Prostate gland (tissue), 2 donors: ENCODE results near the gene COL1A1.

Source experiments
- CTCF ChIP-seq, 4 experiments: fragments of 200-600 bp in 2 of 4; fragments of 450-650 bp in 2 of 4; sonication (generic) in 2 of 4; IDR thresholded peaks; 1 replicate in 3 of 4; 2 replicates in 1 of 4; pipeline ENCODE4 v1.5.1; 2016 to 2019; ENCODE audit warnings: antibody characterized with exemption in 4 of 4, mild to moderate bottlenecking in 2 of 4, moderate library complexity in 2 of 4
- POLR2AphosphoS5 ChIP-seq: sonication (generic); formaldehyde crosslinking; IDR thresholded peaks from one replicate; pipeline ENCODE4 v1.6.1; 2017; ENCODE audit warnings: antibody characterized with exemption

DNA sequence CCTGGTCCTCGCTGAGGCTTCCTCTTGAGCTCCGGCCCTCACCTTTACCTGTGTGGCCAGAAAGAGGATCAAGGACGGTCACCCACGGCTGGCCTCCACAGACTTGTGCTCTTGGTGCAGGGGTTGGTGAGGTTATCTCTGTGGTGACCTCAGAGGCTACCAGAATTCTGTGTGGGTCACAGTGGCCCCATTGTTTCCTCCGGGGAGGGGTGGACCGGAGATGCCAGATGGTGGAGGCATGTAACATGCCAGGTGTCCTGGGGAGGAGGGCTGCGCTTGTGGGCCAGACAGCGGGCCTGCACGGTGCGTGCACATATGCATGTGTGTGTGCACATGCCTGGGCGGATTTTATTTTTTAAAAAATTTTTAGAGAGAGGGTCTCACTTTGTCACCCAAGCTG is 29.3 kb downstream of the COL1A1 start:
- no peak for TF ChIP-seq POLR2AphosphoS5
- no peak for TF ChIP-seq CTCF (IDR thresholded peaks at IDR 0.05)
